Measurements from ENCODE around the gene DENND6B.

GRCh38 chr22:50286701-50287318 lies 40.0 kb downstream of the DENND6B start:
- TF ChIP-seq, protein P1, sequence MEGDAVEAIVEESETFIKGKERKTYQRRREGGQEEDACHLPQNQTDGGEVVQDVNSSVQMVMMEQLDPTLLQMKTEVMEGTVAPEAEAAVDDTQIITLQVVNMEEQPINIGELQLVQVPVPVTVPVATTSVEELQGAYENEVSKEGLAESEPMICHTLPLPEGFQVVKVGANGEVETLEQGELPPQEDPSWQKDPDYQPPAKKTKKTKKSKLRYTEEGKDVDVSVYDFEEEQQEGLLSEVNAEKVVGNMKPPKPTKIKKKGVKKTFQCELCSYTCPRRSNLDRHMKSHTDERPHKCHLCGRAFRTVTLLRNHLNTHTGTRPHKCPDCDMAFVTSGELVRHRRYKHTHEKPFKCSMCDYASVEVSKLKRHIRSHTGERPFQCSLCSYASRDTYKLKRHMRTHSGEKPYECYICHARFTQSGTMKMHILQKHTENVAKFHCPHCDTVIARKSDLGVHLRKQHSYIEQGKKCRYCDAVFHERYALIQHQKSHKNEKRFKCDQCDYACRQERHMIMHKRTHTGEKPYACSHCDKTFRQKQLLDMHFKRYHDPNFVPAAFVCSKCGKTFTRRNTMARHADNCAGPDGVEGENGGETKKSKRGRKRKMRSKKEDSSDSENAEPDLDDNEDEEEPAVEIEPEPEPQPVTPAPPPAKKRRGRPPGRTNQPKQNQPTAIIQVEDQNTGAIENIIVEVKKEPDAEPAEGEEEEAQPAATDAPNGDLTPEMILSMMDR (IDR thresholded peaks at IDR 0.05; ENCODE audit: low read depth, low read length, missing input control) = no peak
- TF ChIP-seq, protein P2, sequence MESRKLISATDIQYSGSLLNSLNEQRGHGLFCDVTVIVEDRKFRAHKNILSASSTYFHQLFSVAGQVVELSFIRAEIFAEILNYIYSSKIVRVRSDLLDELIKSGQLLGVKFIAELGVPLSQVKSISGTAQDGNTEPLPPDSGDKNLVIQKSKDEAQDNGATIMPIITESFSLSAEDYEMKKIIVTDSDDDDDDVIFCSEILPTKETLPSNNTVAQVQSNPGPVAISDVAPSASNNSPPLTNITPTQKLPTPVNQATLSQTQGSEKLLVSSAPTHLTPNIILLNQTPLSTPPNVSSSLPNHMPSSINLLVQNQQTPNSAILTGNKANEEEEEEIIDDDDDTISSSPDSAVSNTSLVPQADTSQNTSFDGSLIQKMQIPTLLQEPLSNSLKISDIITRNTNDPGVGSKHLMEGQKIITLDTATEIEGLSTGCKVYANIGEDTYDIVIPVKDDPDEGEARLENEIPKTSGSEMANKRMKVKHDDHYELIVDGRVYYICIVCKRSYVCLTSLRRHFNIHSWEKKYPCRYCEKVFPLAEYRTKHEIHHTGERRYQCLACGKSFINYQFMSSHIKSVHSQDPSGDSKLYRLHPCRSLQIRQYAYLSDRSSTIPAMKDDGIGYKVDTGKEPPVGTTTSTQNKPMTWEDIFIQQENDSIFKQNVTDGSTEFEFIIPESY (IDR thresholded peaks at IDR 0.05) = no peak
- no peak for TF ChIP-seq JUND (IDR thresholded peaks at IDR 0.05)
- no peak for TF ChIP-seq ATF3 (IDR thresholded peaks at IDR 0.05)
- no peak for TF ChIP-seq RAD21 (IDR thresholded peaks at IDR 0.05)
- no peak for TF ChIP-seq REST (IDR thresholded peaks at IDR 0.05)

All from liver (tissue), 3 donors.